ENCODE results near the gene KCNQ1.

Gene KCNQ1

GRCh38 chr11:2731130-2732125, 286.6 kb downstream of the KCNQ1 start:
- Histone ChIP-seq H3K27me3 (ENCODE audit: control insufficient read depth, insufficient read depth, low read length) (peaks cover 41% of the 10 kb centered on the region), H3K9ac (ENCODE audit: low read length) (no peak overlapping the region), H3K36me3 (ENCODE audit: control insufficient read depth, insufficient read depth, low read length) (no peaks in the 10 kb centered on the region), H3K4me1 (ENCODE audit: control insufficient read depth, insufficient read depth, low read length) (no peaks in the 10 kb centered on the region), H3K27ac (ENCODE audit: low read depth, low read length) (no peak overlapping the region), H3K4me3 (ENCODE audit: low read depth, low read length) (no peak overlapping the region), H3K9me3 (ENCODE audit: control insufficient read depth, insufficient read depth, low read depth, low read length) (peaks cover 9% of the 10 kb centered on the region; the same call in 1 of the 2 replicates)

DNA sequence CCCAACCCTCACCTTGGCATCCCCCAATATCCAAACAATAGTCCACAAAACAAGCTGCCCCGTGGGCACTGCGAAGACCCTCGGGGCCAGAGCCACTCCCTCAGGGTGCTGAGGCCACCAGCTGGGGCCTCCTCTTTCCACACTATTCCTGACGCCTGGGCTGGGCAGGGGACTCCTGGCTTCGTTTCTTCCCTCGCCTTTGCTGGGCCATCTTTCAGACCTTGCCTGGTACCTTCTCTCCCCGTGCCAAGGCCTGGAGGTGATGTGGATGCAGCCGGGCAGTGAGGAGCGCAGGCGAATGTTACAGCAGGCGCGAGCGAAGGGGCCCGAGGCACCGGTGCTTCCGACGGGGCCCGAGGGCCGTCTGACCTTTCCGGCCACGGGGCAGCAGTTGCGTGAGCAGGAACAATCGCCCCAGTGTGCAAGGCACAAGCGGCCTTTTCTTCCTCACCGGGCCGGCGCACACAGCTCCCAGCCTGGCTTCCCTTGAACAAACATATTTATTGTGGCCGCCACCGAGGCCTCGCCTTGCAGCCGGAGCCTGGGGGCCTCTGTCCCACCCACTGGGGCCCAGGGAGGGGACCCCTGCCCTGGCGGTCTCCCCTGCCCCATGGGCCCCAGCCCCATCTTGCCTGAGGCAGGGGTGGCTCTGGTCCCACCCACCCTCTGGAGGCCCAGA, 287.6 kb downstream of the KCNQ1 start:
- Histone ChIP-seq H3K27ac (ENCODE audit: low read depth, low read length) (no peak overlapping the region), H3K4me1 (ENCODE audit: control insufficient read depth, insufficient read depth, low read length) (no peaks in the 10 kb centered on the region), H3K27me3 (ENCODE audit: control insufficient read depth, insufficient read depth, low read length) (peaks cover 33% of the 10 kb centered on the region), H3K4me3 (ENCODE audit: low read depth, low read length) (no peak overlapping the region), H3K9me3 (ENCODE audit: control insufficient read depth, insufficient read depth, low read depth, low read length) (peaks cover 3% of the 10 kb centered on the region; the same call in 1 of the 2 replicates), H3K9ac (ENCODE audit: low read length) (no peak overlapping the region), H3K36me3 (ENCODE audit: control insufficient read depth, insufficient read depth, low read length) (no peaks in the 10 kb centered on the region)

DNA sequence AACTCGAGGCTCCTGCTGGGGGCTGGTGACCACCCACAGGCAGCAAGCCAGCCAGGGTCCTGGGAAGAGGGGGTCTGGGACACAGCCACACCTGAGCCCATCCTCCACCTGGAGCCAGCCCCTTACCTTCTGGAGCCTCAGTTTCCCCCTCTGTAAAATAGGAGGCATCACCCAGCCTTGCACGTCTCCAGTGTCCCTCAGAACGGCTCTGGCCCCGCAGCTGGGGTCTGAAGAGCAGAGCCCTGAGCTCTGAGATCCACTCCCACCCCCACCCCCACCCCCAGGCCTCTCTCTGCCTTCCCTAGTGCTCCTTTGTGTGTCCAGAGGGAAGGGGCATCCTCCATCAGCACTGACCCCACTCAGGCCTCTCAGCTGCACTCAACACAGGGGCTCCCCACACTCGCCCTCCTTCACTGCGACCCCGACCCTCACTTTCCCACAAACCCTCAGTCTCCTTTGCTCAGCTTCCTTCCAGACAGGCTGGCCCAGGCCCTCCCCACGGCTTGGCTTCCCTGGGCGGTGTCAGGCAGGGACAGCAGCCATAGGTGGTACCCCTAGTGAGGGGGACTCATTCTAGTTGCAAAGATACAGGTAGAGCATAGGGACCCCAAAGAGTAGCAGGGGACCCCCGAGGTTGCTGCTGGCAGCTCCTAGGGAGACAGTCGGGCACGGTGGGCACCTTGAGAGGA, 288.3 kb downstream of the KCNQ1 start:
- H3K4me3 ChIP-seq (ENCODE audit: low read depth, low read length): no peak overlapping the region
- peaks cover 4% of the 10 kb centered on the region; the same call in 1 of the 2 replicates for H3K4me1 ChIP-seq (ENCODE audit: control insufficient read depth, insufficient read depth, low read length)
- no peaks in the 10 kb centered on the region for H3K36me3 ChIP-seq (ENCODE audit: control insufficient read depth, insufficient read depth, low read length)
- H3K27me3 ChIP-seq (ENCODE audit: control insufficient read depth, insufficient read depth, low read length): peaks cover 27% of the 10 kb centered on the region
- no peaks in the 10 kb centered on the region for H3K9me3 ChIP-seq (ENCODE audit: control insufficient read depth, insufficient read depth, low read depth, low read length)
- H3K27ac ChIP-seq (ENCODE audit: low read depth, low read length): no peak overlapping the region
- H3K9ac ChIP-seq (ENCODE audit: low read length): no peak overlapping the region

GRCh38 chr11:2734181-2735052, 289.6 kb downstream of the KCNQ1 start:
- peaks cover 4% of the 10 kb centered on the region; the same call in 1 of the 2 replicates for H3K4me1 ChIP-seq (ENCODE audit: control insufficient read depth, insufficient read depth, low read length)
- H3K9ac ChIP-seq (ENCODE audit: low read length): no peak overlapping the region
- H3K9me3 ChIP-seq (ENCODE audit: control insufficient read depth, insufficient read depth, low read depth, low read length): no peaks in the 10 kb centered on the region
- no peak overlapping the region for H3K4me3 ChIP-seq (ENCODE audit: low read depth, low read length)
- H3K27me3 ChIP-seq (ENCODE audit: control insufficient read depth, insufficient read depth, low read length): peaks cover 17% of the 10 kb centered on the region
- no peaks in the 10 kb centered on the region for H3K36me3 ChIP-seq (ENCODE audit: control insufficient read depth, insufficient read depth, low read length)
- H3K27ac ChIP-seq (ENCODE audit: low read depth, low read length): no peak overlapping the region

DNA sequence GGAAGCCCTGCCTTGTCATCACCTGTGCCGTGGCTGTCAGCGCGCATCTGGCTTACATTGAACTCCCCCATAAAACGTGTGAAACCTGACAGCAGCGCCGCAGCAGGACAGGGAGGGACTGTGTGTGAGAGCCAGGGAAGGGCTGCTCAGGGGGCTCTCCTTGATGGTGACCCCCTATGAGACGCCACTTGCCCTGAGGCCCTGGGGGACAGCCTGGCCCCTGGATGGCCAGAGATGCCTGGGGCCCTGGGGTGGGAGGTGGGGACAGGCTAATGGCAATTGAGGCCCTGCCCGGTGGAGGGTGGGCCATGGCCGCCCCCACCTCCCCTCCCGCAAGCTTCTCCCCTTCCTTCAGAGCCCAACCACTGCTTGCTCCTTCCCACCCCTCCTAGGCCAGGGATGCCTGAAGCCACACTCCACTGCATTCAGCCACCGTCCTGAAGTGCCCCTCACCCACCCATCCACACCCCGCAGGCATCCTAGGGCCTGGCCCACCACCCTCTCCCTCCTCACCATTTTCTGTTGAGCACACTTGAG, 290.3 kb downstream of the KCNQ1 start:
- peaks cover 4% of the 10 kb centered on the region; the same call in 1 of the 2 replicates for H3K4me1 ChIP-seq (ENCODE audit: control insufficient read depth, insufficient read depth, low read length)

GRCh38 chr11:2736577-2737225, 291.9 kb downstream of the KCNQ1 start:
- H3K4me1 ChIP-seq (ENCODE audit: control insufficient read depth, insufficient read depth, low read length): peaks cover 4% of the 10 kb centered on the region; the same call in 1 of the 2 replicates
- H3K4me3 ChIP-seq (ENCODE audit: low read depth, low read length): no peak overlapping the region

More for the DNA sequence above, 290.3 kb downstream of the KCNQ1 start:
- no peak overlapping the region for H3K9ac ChIP-seq (ENCODE audit: low read length)
- no peaks in the 10 kb centered on the region for H3K36me3 ChIP-seq (ENCODE audit: control insufficient read depth, insufficient read depth, low read length)
- no peaks in the 10 kb centered on the region for H3K9me3 ChIP-seq (ENCODE audit: control insufficient read depth, insufficient read depth, low read depth, low read length)
- H3K27ac ChIP-seq (ENCODE audit: low read depth, low read length): no peak overlapping the region
- H3K4me3 ChIP-seq (ENCODE audit: low read depth, low read length): no peak overlapping the region
- H3K27me3 ChIP-seq (ENCODE audit: control insufficient read depth, insufficient read depth, low read length): peaks cover 13% of the 10 kb centered on the region

DNA sequence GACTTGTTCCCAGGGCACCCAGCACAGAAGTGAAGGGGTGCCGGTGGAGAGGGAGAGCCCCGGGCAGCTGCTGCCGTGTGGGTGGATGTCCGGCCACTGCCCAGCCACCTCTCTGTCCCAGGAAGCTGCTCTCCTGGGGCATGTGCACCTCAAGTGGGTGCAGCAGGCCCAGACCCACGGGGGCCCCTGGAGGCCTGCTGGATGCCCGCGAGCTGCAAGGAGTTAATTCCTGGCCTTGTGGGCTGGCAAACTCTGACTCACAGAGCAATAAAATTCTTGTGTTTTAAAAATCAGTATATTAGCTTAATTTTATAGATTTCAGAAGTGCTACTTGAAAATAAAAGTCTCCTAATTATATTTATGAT, 292.4 kb downstream of the KCNQ1 start:
- H3K9me3 ChIP-seq (ENCODE audit: control insufficient read depth, insufficient read depth, low read depth, low read length): no peaks in the 10 kb centered on the region
- no peak overlapping the region for H3K4me3 ChIP-seq (ENCODE audit: low read depth, low read length)
- H3K27ac ChIP-seq (ENCODE audit: low read depth, low read length): no peak overlapping the region
- H3K27me3 ChIP-seq (ENCODE audit: control insufficient read depth, insufficient read depth, low read length): peaks cover 7% of the 10 kb centered on the region; the same call in 1 of the 2 replicates
- H3K9ac ChIP-seq (ENCODE audit: low read length): no peak overlapping the region
- peaks cover 4% of the 10 kb centered on the region; the same call in 1 of the 2 replicates for H3K4me1 ChIP-seq (ENCODE audit: control insufficient read depth, insufficient read depth, low read length)
- H3K36me3 ChIP-seq (ENCODE audit: control insufficient read depth, insufficient read depth, low read length): no peaks in the 10 kb centered on the region

More at GRCh38 chr11:2736577-2737225, 291.9 kb downstream of the KCNQ1 start:
- H3K36me3 ChIP-seq (ENCODE audit: control insufficient read depth, insufficient read depth, low read length): no peaks in the 10 kb centered on the region
- H3K27ac ChIP-seq (ENCODE audit: low read depth, low read length): no peak overlapping the region
- H3K9ac ChIP-seq (ENCODE audit: low read length): no peak overlapping the region
- H3K27me3 ChIP-seq (ENCODE audit: control insufficient read depth, insufficient read depth, low read length): peaks cover 6% of the 10 kb centered on the region; the same call in 1 of the 2 replicates
- H3K9me3 ChIP-seq (ENCODE audit: control insufficient read depth, insufficient read depth, low read depth, low read length): no peaks in the 10 kb centered on the region

DNA sequence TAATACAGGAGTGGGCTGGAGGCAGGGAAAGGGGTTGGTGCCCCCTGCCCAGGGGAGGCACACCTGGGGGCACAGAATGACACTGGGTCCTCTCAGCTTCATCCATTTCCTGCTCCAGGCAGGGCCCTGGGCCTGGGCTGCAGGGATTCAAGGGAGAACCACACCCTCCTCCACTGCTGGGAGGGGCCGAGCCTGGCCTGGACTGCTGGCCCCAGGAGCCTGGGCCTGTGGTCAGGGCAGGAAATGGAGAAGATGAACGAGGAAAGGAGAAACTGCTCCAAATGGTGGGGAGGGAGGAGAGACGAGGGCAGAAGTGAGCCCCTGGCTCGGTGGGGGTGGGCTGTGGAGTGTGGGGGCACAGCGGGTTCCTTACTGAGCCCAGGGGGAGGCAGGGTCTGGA, 293.1 kb downstream of the KCNQ1 start:
- Histone ChIP-seq H3K27ac (ENCODE audit: low read depth, low read length) (no peak overlapping the region), H3K9ac (ENCODE audit: low read length) (no peak overlapping the region), H3K4me1 (ENCODE audit: control insufficient read depth, insufficient read depth, low read length) (peaks cover 4% of the 10 kb centered on the region; the same call in 1 of the 2 replicates), H3K36me3 (ENCODE audit: control insufficient read depth, insufficient read depth, low read length) (no peaks in the 10 kb centered on the region), H3K4me3 (ENCODE audit: low read depth, low read length) (no peak overlapping the region), H3K9me3 (ENCODE audit: control insufficient read depth, insufficient read depth, low read depth, low read length) (no peaks in the 10 kb centered on the region), H3K27me3 (ENCODE audit: control insufficient read depth, insufficient read depth, low read length) (peaks cover 6% of the 10 kb centered on the region; the same call in 1 of the 2 replicates)

GRCh38 chr11:2738551-2739431, 294.0 kb downstream of the KCNQ1 start:
- H3K27me3 ChIP-seq (ENCODE audit: control insufficient read depth, insufficient read depth, low read length): peaks cover 8% of the 10 kb centered on the region; the same call in 1 of the 2 replicates
- no peak overlapping the region for H3K4me3 ChIP-seq (ENCODE audit: low read depth, low read length)
- H3K9ac ChIP-seq (ENCODE audit: low read length): no peak overlapping the region
- no peak overlapping the region for H3K27ac ChIP-seq (ENCODE audit: low read depth, low read length)
- no peaks in the 10 kb centered on the region for H3K36me3 ChIP-seq (ENCODE audit: control insufficient read depth, insufficient read depth, low read length)
- no peaks in the 10 kb centered on the region for H3K9me3 ChIP-seq (ENCODE audit: control insufficient read depth, insufficient read depth, low read depth, low read length)
- H3K4me1 ChIP-seq (ENCODE audit: control insufficient read depth, insufficient read depth, low read length): peaks cover 4% of the 10 kb centered on the region; the same call in 1 of the 2 replicates
